Fibroblast of skin of back (primary cell): ENCODE measurements around the gene NTNG2.
A peak's percentile ranks its signal among the peaks of the same experiment; 100 is the strongest.
"Not testable (repeated sequence)": the region's sequence is repeated elsewhere in the genome, so short reads cannot be mapped to it uniquely, and the experiment has no call there.

Source experiments
- DNase-seq: peaks from one replicate; pipeline ENCODE4 v3.0.0-alpha.2; 2013

NTNG2 gene

DNA sequence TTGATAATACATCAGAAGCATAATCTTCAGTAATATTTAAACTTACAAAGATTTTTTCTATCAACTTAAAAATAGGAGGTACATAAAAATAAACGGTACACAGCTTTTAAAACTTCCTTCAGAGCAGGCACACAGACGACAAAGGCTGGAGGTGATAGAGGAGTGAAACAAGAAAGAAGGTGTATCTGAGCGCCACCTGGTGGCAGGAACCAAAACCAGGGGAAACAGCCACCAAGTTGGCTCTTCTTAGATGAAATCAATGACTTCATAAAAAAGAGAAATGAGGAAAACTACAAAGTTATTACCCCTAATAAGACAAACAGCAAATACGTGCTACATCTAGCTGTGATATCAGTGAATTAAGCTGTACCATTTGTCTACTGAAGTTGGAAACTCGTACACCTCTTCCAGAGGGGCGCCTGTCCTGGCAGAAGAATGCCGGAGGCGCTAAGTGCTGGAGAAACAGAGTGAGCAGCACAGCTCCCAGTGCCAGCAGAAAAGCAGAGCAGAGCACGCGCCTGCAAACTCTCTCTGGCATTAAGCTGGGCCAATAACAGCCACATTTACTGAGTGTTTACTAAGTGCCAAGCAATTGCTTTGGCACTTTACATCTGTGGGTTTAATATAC is 107.0 kb downstream of the NTNG2 start:
- peak; percentile 58 for DNase-seq

DNA sequence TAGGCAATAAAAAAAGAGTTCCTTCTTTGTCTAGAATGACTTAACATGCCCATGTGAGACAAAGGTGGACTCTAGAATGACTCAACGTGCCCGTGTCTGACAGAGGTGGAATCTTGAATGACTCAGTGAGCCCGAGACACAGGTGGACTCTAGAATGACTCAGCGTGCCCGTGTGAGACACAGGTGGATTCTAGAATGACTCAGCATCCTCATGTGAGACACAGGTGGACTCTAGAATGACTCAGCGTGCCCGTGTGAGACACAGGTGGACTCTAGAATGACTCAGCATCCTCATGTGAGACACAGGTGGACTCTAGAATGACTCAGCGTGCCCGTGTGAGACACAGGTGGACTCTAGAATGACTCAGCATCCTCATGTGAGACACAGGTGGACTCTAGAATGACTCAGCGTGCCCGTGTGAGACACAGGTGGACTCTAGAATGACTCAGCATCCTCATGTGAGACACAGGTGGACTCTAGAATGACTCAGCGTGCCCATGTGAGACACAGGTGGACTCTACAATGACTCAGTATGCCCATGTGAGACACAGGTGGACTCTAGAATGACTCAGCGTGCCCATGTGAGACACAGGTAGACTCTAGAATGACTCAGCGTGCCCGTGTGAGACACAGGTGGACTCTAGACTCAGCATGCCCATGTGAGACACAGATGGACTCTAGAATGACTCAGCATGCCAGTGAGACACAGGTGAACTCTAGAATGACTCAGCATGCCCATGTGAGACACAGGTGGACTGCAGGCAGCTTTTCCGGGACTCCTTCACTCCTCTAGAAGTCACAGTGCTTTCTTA is 108.1 kb downstream of the NTNG2 start:
- not testable (repeated sequence) for DNase-seq

GRCh38 chr9:132274861-132275260 is 113.0 kb downstream of the NTNG2 start:
- no peak for DNase-seq

DNA sequence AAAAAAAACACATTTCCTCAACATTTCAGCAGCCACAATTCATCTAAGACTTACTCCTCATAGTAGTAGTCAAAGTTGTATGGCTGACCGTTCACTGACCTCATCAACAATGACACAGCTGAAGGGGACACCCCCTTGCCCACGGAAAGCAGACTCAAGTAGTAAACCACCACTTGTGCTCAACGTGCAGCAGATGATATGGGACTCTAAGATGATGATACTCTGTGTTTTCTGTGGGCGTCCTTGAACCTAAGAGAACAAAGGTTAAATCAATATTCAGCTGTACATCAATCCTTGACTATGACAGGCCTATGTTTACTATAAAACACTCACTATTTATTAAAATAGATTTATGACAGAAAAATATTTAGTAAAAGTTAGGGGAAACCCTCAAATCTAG is 121.3 kb downstream of the NTNG2 start:
- DNase-seq: no peak

GRCh38 chr9:132283863-132284262 is 122.0 kb downstream of the NTNG2 start:
- peak; percentile 69 for DNase-seq

DNA sequence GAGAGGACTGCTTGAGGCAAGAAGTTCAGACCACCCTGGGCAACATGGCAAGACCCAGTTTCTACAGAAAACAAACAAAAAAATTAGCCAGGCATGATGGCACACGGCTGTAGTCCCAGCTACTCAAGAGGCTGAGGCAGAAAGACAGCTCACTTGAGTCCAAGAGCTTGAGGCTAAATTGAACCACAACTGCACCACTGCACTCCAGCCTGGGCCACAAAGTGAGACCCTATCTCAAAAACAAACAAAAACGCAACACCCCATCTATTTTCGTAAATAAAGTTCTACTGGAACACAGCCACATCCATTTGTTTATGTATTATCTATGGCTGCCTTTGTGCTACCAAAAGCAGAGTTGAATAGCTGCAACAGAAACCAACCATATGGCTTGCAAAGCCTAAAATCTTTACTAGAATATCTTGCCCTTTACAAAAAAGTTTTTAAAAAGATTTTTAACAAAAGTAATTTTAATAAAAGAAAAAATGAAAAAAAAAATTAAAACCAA is 125.5 kb downstream of the NTNG2 start:
- DNase-seq: no peak

- DNase-seq: peak; percentile 49
Measured at GRCh38 chr9:132288361-132288760, 126.5 kb downstream of the NTNG2 start.

- DNase-seq: peak; percentile 11
Measured at GRCh38 chr9:132288966-132289365, 127.1 kb downstream of the NTNG2 start.

- DNase-seq: no peak
Measured at GRCh38 chr9:132293145-132293721, 131.4 kb downstream of the NTNG2 start.
